HG03097 (cell line): Measurements from ENCODE around the gene NPAS3.

ENCODE experiments used
- ATAC-seq: cut with Tn5 transposase; IDR thresholded peaks from one replicate; pipeline ENCODE4 v1.9.1; 2021; ENCODE audit not compliant: unreplicated experiment, low FRiP score

NPAS3 gene

GRCh38 chr14:33237115-33237740, 298.5 kb downstream of the NPAS3 start:
- ATAC-seq, result no peak

- no peak for ATAC-seq
Measured at GRCh38 chr14:33239465-33239864, 300.8 kb downstream of the NPAS3 start.

- no peak for ATAC-seq
Measured at GRCh38 chr14:33240466-33240865, 301.8 kb downstream of the NPAS3 start.

- no peak for ATAC-seq
Measured at GRCh38 chr14:33241331-33241730, 302.7 kb downstream of the NPAS3 start.

- ATAC-seq, result no peak
Measured at GRCh38 chr14:33249233-33249820, 310.6 kb downstream of the NPAS3 start.

GRCh38 chr14:33250963-33251362, 312.3 kb downstream of the NPAS3 start:
- no peak for ATAC-seq

GRCh38 chr14:33254342-33254741, 315.7 kb downstream of the NPAS3 start:
- ATAC-seq, result no peak

GRCh38 chr14:33254861-33255395, 316.2 kb downstream of the NPAS3 start:
- ATAC-seq, result no peak

- no peak for ATAC-seq
Measured at GRCh38 chr14:33257796-33258195, 319.1 kb downstream of the NPAS3 start.

GRCh38 chr14:33259764-33260163, 321.1 kb downstream of the NPAS3 start:
- ATAC-seq, result no peak

- ATAC-seq, result no peak
Measured at GRCh38 chr14:33271216-33271615, 332.5 kb downstream of the NPAS3 start.

- ATAC-seq, result no peak
Measured at GRCh38 chr14:33271891-33272290, 333.2 kb downstream of the NPAS3 start.

GRCh38 chr14:33273978-33274377, 335.3 kb downstream of the NPAS3 start:
- no peak for ATAC-seq

GRCh38 chr14:33275879-33276278, 337.2 kb downstream of the NPAS3 start:
- ATAC-seq, result no peak

GRCh38 chr14:33279865-33280264, 341.2 kb downstream of the NPAS3 start:
- ATAC-seq, result no peak

- ATAC-seq, result no peak
Measured at GRCh38 chr14:33280646-33281045, 342.0 kb downstream of the NPAS3 start.

- ATAC-seq, result no peak
Measured at GRCh38 chr14:33282331-33283230, 343.9 kb downstream of the NPAS3 start.

- no peak for ATAC-seq
Measured at GRCh38 chr14:33285902-33286700, 347.4 kb downstream of the NPAS3 start.

- ATAC-seq, result no peak
Measured at GRCh38 chr14:33287189-33287588, 348.5 kb downstream of the NPAS3 start.

- no peak for ATAC-seq
Measured at GRCh38 chr14:33290641-33291040, 352.0 kb downstream of the NPAS3 start.
